HepG2 (cell line): ENCODE results near the gene ITSN2. TPM values are rescaled to one million over a fixed set of nuclear protein-coding genes. Genes with fewer than 3 reads are reported as not detected.
"Not testable (repeated sequence)": the region's sequence is repeated elsewhere in the genome, so short reads cannot be mapped to it uniquely, and the experiment has no call there.

ENCODE experiments used
- ATAC-seq: fragments of 200-7000 bp; cut with Tn5 transposase; 3 replicates; pipeline ENCODE4 v1.9.1; 2020; ENCODE audit warnings: mild to moderate bottlenecking, moderate library complexity
- BruUV-seq: library from RNA; stranded (reverse); fragments of 400-500 nt; replicated peaks from 2 replicates; lab custom pipeline; 2021; lab: Mats Ljungman, UMichigan
- CTCF ChIA-PET: fragments of 300-600 bp; formaldehyde crosslinking; extraction: SDS; loops from one replicate; lab custom pipeline; 2021; ENCODE audit warnings: low total read pairs, inconsistent platforms, low intra/inter-chr PET ratio; lab: Yijun Ruan, JAX
- POLR2A ChIA-PET: fragments of 350-600 bp; sonication (Branson Sonifier 250); formaldehyde crosslinking; loops from one replicate; lab custom pipeline; 2020; ENCODE audit warnings: antibody characterized with exemption, inconsistent platforms; lab: Yijun Ruan, JAX
- DNase-seq: peaks from one replicate; pipeline ENCODE4 v3.0.0-alpha.2; 2015; ENCODE audit warnings: low spot score
- FAIRE-seq: peaks from 3 replicates; lab custom pipeline; 2011; peaks lifted over from hg19 to GRCh38; lab: Jason Lieb, UNC
- H2AFZ ChIP-seq: one replicate; pipeline ENCODE4 v1.6.1; 2011; ENCODE audit warnings: low read length, inconsistent platforms
- H3K27ac ChIP-seq: fragments of 300-600 bp; 3 replicates; pipeline ENCODE4 v1.8.0; 2011; ENCODE audit warnings: mixed run types, mild to moderate bottlenecking, mixed read lengths, low read length, inconsistent platforms; ENCODE audit not compliant: insufficient read depth; ENCODE audit errors: extremely low read length
- H3K27me3 ChIP-seq, 2 experiments: fragments of 200-600 bp in 1 of 2; 2 replicates in 1 of 2; 3 replicates in 1 of 2; pipeline versions ENCODE4 v1.6.0 to v1.8.0; 2011; ENCODE audit warnings: low read length in 2 of 2, mild to moderate bottlenecking in 2 of 2, moderate library complexity in 2 of 2, inconsistent platforms in 1 of 2; ENCODE audit not compliant: insufficient read depth in 2 of 2, control insufficient read depth in 1 of 2
- H3K36me3 ChIP-seq, 2 experiments: fragments of 200-600 bp in 1 of 2; replicated peaks in 1 of 2; 2 replicates in 1 of 2; 3 replicates in 1 of 2; pipeline versions ENCODE4 v1.5.1 to v1.8.0; 2011; ENCODE audit warnings: low read length in 2 of 2, inconsistent platforms in 1 of 2; ENCODE audit not compliant: insufficient read depth in 2 of 2, control insufficient read depth in 1 of 2
- H3K4me1 ChIP-seq: 2 replicates; pipeline ENCODE4 v1.5.1; 2012; ENCODE audit warnings: low read length, inconsistent platforms; ENCODE audit not compliant: insufficient read depth
- H3K4me2 ChIP-seq: 2 replicates; pipeline ENCODE4 v1.6.0; 2011; ENCODE audit warnings: low read depth, low read length, inconsistent platforms
- H3K4me3 ChIP-seq, 3 experiments: fragments of 200-600 bp in 1 of 3; sonication (generic), shearing (Covaris generic) in 1 of 3; replicated peaks in 1 of 3; 2 replicates each; pipeline ENCODE4 v1.5.1; 2011 to 2016; ENCODE audit warnings: low read length in 3 of 3, inconsistent platforms in 2 of 3, low read depth in 2 of 3, mild to moderate bottlenecking in 2 of 3, control low read depth in 1 of 3, mixed read lengths in 1 of 3; ENCODE audit not compliant: insufficient read depth in 1 of 3
- H3K79me2 ChIP-seq: one replicate; pipeline ENCODE4 v1.6.1; 2011; ENCODE audit warnings: low read length, inconsistent platforms; ENCODE audit not compliant: insufficient read depth
- H3K9ac ChIP-seq: 2 replicates; pipeline ENCODE4 v1.6.0; 2011; ENCODE audit warnings: mild to moderate bottlenecking, low read depth, low read length, inconsistent platforms; ENCODE audit not compliant: insufficient read depth
- H3K9me3 ChIP-seq: 2 replicates; pipeline ENCODE4 v1.5.1; 2012; ENCODE audit warnings: mild to moderate bottlenecking, low read length
- H4K20me1 ChIP-seq: 2 replicates; pipeline ENCODE4 v1.6.0; 2011; ENCODE audit warnings: inconsistent platforms, mild to moderate bottlenecking, low read length, moderate library complexity; ENCODE audit not compliant: insufficient read depth
- CCDC6 ChIP-seq: sonication (generic); formaldehyde crosslinking; IDR thresholded peaks from 2 replicates; pipeline ENCODE4 v1.8.1; 2022; ENCODE audit warnings: mild to moderate bottlenecking, missing genetic modification reagents, moderate library complexity
- HDAC6 ChIP-seq: fragments of 200-600 bp; sonication (generic); IDR thresholded peaks from 2 replicates; pipeline ENCODE4 v1.7.0; 2017; ENCODE audit warnings: mild to moderate bottlenecking, antibody characterized with exemption, low read length, low read depth
- KLF11 ChIP-seq: IDR thresholded peaks from 2 replicates; pipeline ENCODE4 v1.6.1; 2016; ENCODE audit warnings: missing compliant biosample characterization
- MTA3 ChIP-seq: sonication (generic); formaldehyde crosslinking; IDR thresholded peaks from 2 replicates; pipeline ENCODE4 v1.4.0; 2020; ENCODE audit warnings: missing genetic modification reagents
- SALL2 ChIP-seq: sonication (generic); formaldehyde crosslinking; IDR thresholded peaks from 2 replicates; pipeline ENCODE4 v1.8.1; 2023; ENCODE audit warnings: mild to moderate bottlenecking, missing genetic modification reagents, inconsistent platforms
- SP140L ChIP-seq: sonication (generic); formaldehyde crosslinking; IDR thresholded peaks from 2 replicates; pipeline ENCODE4 v1.4.0; 2020; ENCODE audit warnings: missing genetic modification reagents, borderline replicate concordance
- ZNF709 ChIP-seq: sonication (generic); formaldehyde crosslinking; IDR thresholded peaks from 2 replicates; pipeline ENCODE4 v1.5.0; 2020; ENCODE audit warnings: mild to moderate bottlenecking, missing genetic modification reagents
- WGBS: methylation state at CpG from one replicate; pipeline ENCODE4 v1.1.6; 2017; ENCODE audit warnings: low lambda C conversion rate; 5-methylcytosine and 5-hydroxymethylcytosine counted together
- in situ Hi-C: cut with HindIII; loops from 2 replicates; pipeline ENCODE4 v1.10.0; 2017; ENCODE audit warnings: low pct_unique_long_range_greater_than_20kb; ENCODE audit not compliant: extremely low pct_ligation_motif_present
- intact Hi-C: fragments of 100-400 bp; cut with micrococcal nuclease; formaldehyde crosslinking; loops from one replicate; pipeline ENCODE4 v1.10.0; 2022; ENCODE audit not compliant: unreplicated experiment
- polyA plus RNA-seq, 8 experiments: library from polyadenylated mRNA; depleted of rRNA in 3 of 8; stranded (reverse) in 7 of 8; unstranded in 1 of 8; fragments of >200 nt; fragmentation: Illumina TruSeq in 4 of 8; extraction: Trizol in 4 of 8; gene quantifications; 2 replicates each; pipeline versions ENCODE4 v1.2.1 to v1.2.3, GENCODE V29; 2011 to 2016; ENCODE audit warnings: low read depth in 4 of 8, missing spikeins in 1 of 8, mixed read lengths in 1 of 8; ENCODE audit not compliant: insufficient read depth in 1 of 8
- total RNA-seq, 5 experiments: library from RNA; depleted of rRNA; stranded (reverse); fragments of >200 nt; fragmentation: Illumina TruSeq; extraction: Trizol; gene quantifications; 2 replicates each; pipeline ENCODE4 v1.2.3, GENCODE V29; 2016; ENCODE audit warnings: low read depth in 1 of 5

The ITSN2 gene
- total and polyA plus RNA-seq, 2 of the 13 experiments (the other 11 are each of a cell fraction or from before 2014, with no cell fraction given) = 26.0 to 26.6 TPM

DNA sequence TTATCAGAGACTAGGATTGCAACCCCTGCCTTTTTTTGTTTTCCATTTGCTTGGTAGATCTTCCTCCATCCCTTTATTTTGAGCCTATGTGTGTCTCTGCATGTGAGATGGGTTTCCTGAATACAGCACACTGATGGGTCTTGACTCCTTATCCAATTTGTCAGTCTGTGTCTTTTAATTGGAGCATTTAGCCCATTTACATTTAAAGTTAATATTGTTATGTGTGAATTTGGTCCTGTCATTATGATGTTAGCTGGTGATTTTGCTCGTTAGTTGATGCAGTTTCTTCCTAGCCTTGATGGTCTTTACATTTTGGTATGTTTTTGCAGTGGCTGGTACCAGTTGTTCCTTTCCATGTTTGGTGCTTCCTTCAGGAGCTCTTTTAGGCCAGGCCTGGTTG, 163.1 kb downstream of the ITSN2 start:
- ATAC-seq, intact Hi-C loops, H3K36me3 ChIP-seq, H3K4me2 ChIP-seq, FAIRE-seq, H3K27me3 ChIP-seq, H2AFZ ChIP-seq, H3K79me2 ChIP-seq, BruUV-seq, DNase-seq, POLR2A ChIA-PET, CTCF ChIA-PET, H3K4me3 ChIP-seq, H3K9ac ChIP-seq, in situ Hi-C loops, H3K4me1 ChIP-seq, H3K27ac ChIP-seq, H3K9me3 ChIP-seq, H4K20me1 ChIP-seq: not testable (repeated sequence)
- 0% methylated on average over 1 of the region's 1 CpG for WGBS

DNA sequence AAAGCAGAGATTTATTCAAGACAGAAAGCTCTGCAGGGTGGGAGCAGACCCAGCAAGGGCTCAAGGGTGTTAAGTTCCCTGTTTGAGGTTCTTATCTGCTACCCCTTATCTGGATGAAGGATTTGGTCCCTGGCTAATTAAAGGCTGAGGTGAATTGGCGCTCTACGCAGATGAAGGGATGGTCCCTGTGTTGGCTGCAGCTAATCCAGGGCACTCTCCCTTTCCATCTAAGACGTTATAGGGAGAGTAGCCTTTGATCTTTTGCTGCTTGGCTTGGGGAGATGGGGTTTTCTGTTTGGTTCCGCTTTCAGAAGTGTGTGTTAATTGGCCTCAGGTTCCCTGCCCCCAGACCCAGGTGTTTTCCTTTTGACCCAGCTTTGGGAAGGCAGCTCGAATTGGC, 168.5 kb downstream of the ITSN2 start:
- 14% methylated on average over 4 of the region's 5 CpGs for WGBS
- no peak for DNase-seq
- Histone ChIP-seq H3K4me3 (no peak overlapping the region), H3K9me3 (no peaks in the 10 kb centered on the region), H4K20me1 (no peaks in the 10 kb centered on the region), H3K4me2 (peak overlapping the region; percentile 13; the same call in 1 of the 2 replicates), H3K36me3 (no peaks in the 10 kb centered on the region), H2AFZ (no peak overlapping the region), H3K9ac (no peak overlapping the region), H3K4me1 (no peaks in the 10 kb centered on the region), H3K27ac (no peak overlapping the region), H3K79me2 (no peaks in the 10 kb centered on the region), H3K27me3 (peaks cover 2 to 20% of the 10 kb centered on the region in 2 experiments; a peak in 3 of 5 replicates)
- BruUV-seq = no TSS peak
- in situ Hi-C loops (no loop called here), intact Hi-C loops (no loop called here)
- POLR2A ChIA-PET = no interaction called here
- peak; percentile 40; the same call in 2 of the 3 replicates for ATAC-seq
- TF ChIP-seq HDAC6 (no peak), MTA3 (no peak), SALL2 (CRISPR knock-in tag) (no peak), SP140L (CRISPR knock-in tag) (no peak), CCDC6 (CRISPR knock-in tag) (no peak), KLF11 (CRISPR knock-in tag) (no peak), ZNF709 (no peak)
- FAIRE-seq = no peak
- CTCF ChIA-PET = no interaction called here
